Mammary epithelial cell (primary cell): Measurements from ENCODE around the gene MEG3.

Source experiments
- CTCF ChIP-seq, 2 donors: IDR thresholded peaks in 1 of 2; conservative IDR thresholded peaks in 1 of 2; 2 replicates each; pipeline ENCODE4 v1.5.1; 2011 to 2012; ENCODE audit warnings: inconsistent platforms in 2 of 2, low read length in 2 of 2, mild to moderate bottlenecking in 2 of 2, control low read depth in 1 of 2, low read depth in 1 of 2; ENCODE audit not compliant: insufficient read depth in 1 of 2; ENCODE audit errors: extremely low read depth in 1 of 2
- EZH2 ChIP-seq: IDR thresholded peaks from 2 replicates; pipeline ENCODE4 v1.6.1; 2012; ENCODE audit warnings: low read length, inconsistent platforms, borderline replicate concordance

GRCh38 chr14:100784523-100785337 is 41.2 kb upstream of the MEG3 start:
- no peak for TF ChIP-seq CTCF (conservative IDR thresholded peaks at IDR 0.05 in 1 of 2, IDR thresholded peaks at IDR 0.05 in 1 of 2; ENCODE audit: extremely low read depth in 1 of 2, insufficient read depth in 1 of 2, low read depth in 1 of 2, low read length in 2 of 2)
- no peak for TF ChIP-seq EZH2
